GM18507 (cell line): ENCODE data around the gene PKHD1.
A peak's percentile ranks its signal among the peaks of the same experiment; 100 is the strongest.

Experiments
- DNase-seq: peaks from one replicate; pipeline ENCODE4 v3.0.0; 2011; ENCODE audit warnings: low read depth; ENCODE audit not compliant: insufficient read length; ENCODE audit errors: extremely low spot score
- FAIRE-seq: peaks from 2 replicates; lab custom pipeline; 2011; peaks lifted over from hg19 to GRCh38; lab: Jason Lieb, UNC

Gene PKHD1

GRCh38 chr6:51614725-51615124, 472.7 kb downstream of the PKHD1 start:
- no peak for DNase-seq
- FAIRE-seq, result no peak

- DNase-seq (no peak), FAIRE-seq (no peak)
Observed at GRCh38 chr6:51613558-51613957, 473.9 kb downstream of the PKHD1 start.

GRCh38 chr6:51608932-51609331, 478.5 kb downstream of the PKHD1 start:
- DNase-seq (no peak), FAIRE-seq (no peak)

GRCh38 chr6:51608383-51608782, 479.0 kb downstream of the PKHD1 start:
- DNase-seq, result no peak
- FAIRE-seq, result no peak

- no peak for FAIRE-seq
Observed at GRCh38 chr6:51600514-51600913, 486.9 kb downstream of the PKHD1 start.

GRCh38 chr6:51598171-51598570, 489.2 kb downstream of the PKHD1 start:
- DNase-seq, result no peak
- FAIRE-seq, result no peak

More at GRCh38 chr6:51600514-51600913, 486.9 kb downstream of the PKHD1 start:
- DNase-seq, result no peak

GRCh38 chr6:51594981-51595380, 492.4 kb downstream of the PKHD1 start:
- no peak for DNase-seq
- FAIRE-seq, result no peak

GRCh38 chr6:51585264-51585663, 502.1 kb downstream of the PKHD1 start:
- FAIRE-seq (no peak), DNase-seq (no peak)

GRCh38 chr6:51584163-51584562, 503.2 kb downstream of the PKHD1 start:
- FAIRE-seq (no peak), DNase-seq (no peak)

GRCh38 chr6:51578994-51579393, 508.4 kb downstream of the PKHD1 start:
- DNase-seq, result no peak
- no peak for FAIRE-seq

GRCh38 chr6:51578362-51578761, 509.1 kb downstream of the PKHD1 start:
- FAIRE-seq, result no peak
- DNase-seq, result no peak

- DNase-seq (no peak), FAIRE-seq (no peak)
Observed at GRCh38 chr6:51574040-51574439, 513.4 kb downstream of the PKHD1 start.

- FAIRE-seq (no peak), DNase-seq (no peak)
Observed at GRCh38 chr6:51571168-51571567, 516.2 kb downstream of the PKHD1 start.

GRCh38 chr6:51570168-51570921, 517.1 kb downstream of the PKHD1 start:
- FAIRE-seq (no peak), DNase-seq (no peak)

GRCh38 chr6:51569594-51569993, 517.8 kb downstream of the PKHD1 start:
- DNase-seq (no peak), FAIRE-seq (peak; percentile 26)

- no peak for DNase-seq
- FAIRE-seq, result no peak
Observed at GRCh38 chr6:51568771-51569170, 518.6 kb downstream of the PKHD1 start.

- no peak for FAIRE-seq
Observed at GRCh38 chr6:51565472-51565871, 521.9 kb downstream of the PKHD1 start.

More at GRCh38 chr6:51565472-51565871, 521.9 kb downstream of the PKHD1 start:
- no peak for DNase-seq
